Natural killer cell treated with Interleukin-12 subunit alpha and Interleukin-12 subunit beta and Interleukin-15 and Interleukin-18, amount 100 ng/mL, for 72 hours (primary cell): Measurements from ENCODE around the gene EPB41L4A. TPM values are rescaled to one million over a fixed set of nuclear protein-coding genes. Genes with fewer than 3 reads are reported as not detected.
"Not testable (repeated sequence)": the region's sequence is repeated elsewhere in the genome, so short reads cannot be mapped to it uniquely, and the experiment has no call there.

Experiments used
- ATAC-seq, 2 donors: fragments of 150-1000 bp; cut with Tn5 transposase in 1 of 2; sonication (Bioruptor Pico), chemical (Tn5 transposase) in 1 of 2; 2 replicates each; pipeline ENCODE4 v1.10.0; 2021
- DNase-seq: peaks from one replicate; pipeline ENCODE4 v3.0.0; 2022; ENCODE audit warnings: low spot score
- H3K27ac Mint-ChIP-seq, 2 donors: 1 replicate in 1 of 2; 2 replicates in 1 of 2; pipeline ENCODE4 v1.8.0; 2022; ENCODE audit warnings: mixed read lengths in 2 of 2, mild to moderate bottlenecking in 1 of 2, moderate library complexity in 1 of 2
- H3K27me3 Mint-ChIP-seq, 2 donors: 1 replicate in 1 of 2; 2 replicates in 1 of 2; pipeline ENCODE4 v1.8.0; 2022; ENCODE audit warnings: mixed read lengths in 2 of 2
- H3K36me3 Mint-ChIP-seq: one replicate; pipeline ENCODE4 v1.8.0; 2022; ENCODE audit warnings: mixed read lengths
- H3K4me1 Mint-ChIP-seq, 2 donors: 1 replicate in 1 of 2; 2 replicates in 1 of 2; pipeline ENCODE4 v1.8.0; 2022; ENCODE audit warnings: low read depth in 2 of 2, mixed read lengths in 2 of 2, mild to moderate bottlenecking in 1 of 2
- H3K4me3 Mint-ChIP-seq: one replicate; pipeline ENCODE4 v1.8.0; 2022; ENCODE audit warnings: mixed read lengths
- H3K9me3 Mint-ChIP-seq: 2 replicates; pipeline ENCODE4 v1.8.0; 2022; ENCODE audit warnings: mixed read lengths
- total RNA-seq, 2 donors: library from RNA; stranded (reverse); gene quantifications; one replicate each; pipeline ENCODE4 v1.2.3, GENCODE V29; 2022

The EPB41L4A gene
- total RNA-seq, 2 donors from 2014 or later: 11.7 to 12.7 TPM

DNA sequence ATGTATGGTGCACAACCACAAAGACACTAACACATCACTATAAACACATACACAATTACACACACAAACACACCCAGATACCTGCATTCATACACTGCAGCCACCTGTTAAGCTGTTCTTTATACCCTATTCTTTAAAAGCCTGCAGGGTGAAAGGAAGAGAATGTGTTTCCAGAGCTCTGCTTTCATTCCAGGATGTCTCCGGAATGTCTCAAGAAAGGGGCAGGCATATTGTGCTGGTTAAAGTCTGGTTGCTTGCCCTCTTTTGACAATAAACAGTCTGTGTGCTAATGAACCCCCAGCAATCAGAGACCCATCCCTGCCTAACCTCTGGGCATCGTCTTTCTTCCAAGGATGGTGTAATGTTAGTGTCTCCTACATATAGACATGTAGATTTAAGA is 181.6 kb downstream of the EPB41L4A start:
- Mint-ChIP-seq H3K4me1 (no peaks in the 10 kb centered on the region), H3K36me3 (no peaks in the 10 kb centered on the region), H3K4me3 (no peak overlapping the region), H3K9me3 (no peaks in the 10 kb centered on the region), H3K27me3 (peaks cover 0 to 6% of the 10 kb centered on the region in 2 donors), H3K27ac (no peak overlapping the region)
- DNase-seq: no peak
- no peak for ATAC-seq

DNA sequence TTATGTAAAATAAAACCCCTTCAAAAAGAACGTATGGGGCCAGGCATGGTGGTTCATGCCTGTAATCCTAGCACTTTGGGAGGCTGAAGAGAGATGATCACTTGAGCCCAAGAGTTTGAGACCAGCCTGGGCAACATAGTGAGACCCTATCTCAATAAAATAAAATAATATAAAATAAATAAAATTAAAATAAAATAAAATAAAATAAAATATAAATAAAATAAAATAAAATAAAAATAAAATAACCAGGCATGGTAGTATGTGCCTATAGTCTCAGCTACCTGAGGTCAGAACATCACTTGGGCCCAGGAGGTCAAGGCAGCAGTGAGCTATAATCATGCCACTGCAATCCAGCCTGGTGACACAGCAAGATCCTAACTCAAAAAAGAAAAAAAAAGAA is 185.1 kb downstream of the EPB41L4A start:
- no peak for ATAC-seq
- H3K27me3 Mint-ChIP-seq: peaks cover 0 to 3% of the 10 kb centered on the region in 2 donors
- H3K9me3 Mint-ChIP-seq: no peaks in the 10 kb centered on the region
- DNase-seq: no peak
- H3K4me1 Mint-ChIP-seq: no peaks in the 10 kb centered on the region
- no peak overlapping the region for H3K27ac Mint-ChIP-seq
- H3K4me3 Mint-ChIP-seq: no peak overlapping the region
- H3K36me3 Mint-ChIP-seq: no peaks in the 10 kb centered on the region

DNA sequence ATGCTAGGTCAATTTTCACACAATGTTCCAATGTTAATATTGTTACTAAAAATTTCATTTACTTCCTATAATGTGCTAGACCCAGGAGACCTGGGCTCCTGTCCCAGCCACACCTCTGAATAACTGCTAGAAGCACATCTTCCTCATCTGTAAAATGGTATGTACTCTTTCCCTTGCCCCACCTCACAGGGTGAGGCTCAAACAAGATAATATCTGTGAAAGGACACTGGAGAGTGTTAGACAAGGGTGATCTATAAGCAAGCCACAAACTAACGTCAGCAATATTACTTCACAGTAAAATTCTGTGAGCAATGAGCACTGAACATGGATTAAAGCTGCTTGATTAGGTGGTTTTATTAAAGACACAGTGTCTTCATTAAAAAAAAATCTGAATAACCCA is 186.4 kb downstream of the EPB41L4A start:
- no peaks in the 10 kb centered on the region for H3K36me3 Mint-ChIP-seq
- H3K9me3 Mint-ChIP-seq: no peaks in the 10 kb centered on the region
- H3K27ac Mint-ChIP-seq: no peak overlapping the region
- peaks cover 0 to 3% of the 10 kb centered on the region in 2 donors for H3K27me3 Mint-ChIP-seq
- no peak for ATAC-seq
- no peak overlapping the region for H3K4me3 Mint-ChIP-seq
- no peak for DNase-seq
- no peaks in the 10 kb centered on the region for H3K4me1 Mint-ChIP-seq

DNA sequence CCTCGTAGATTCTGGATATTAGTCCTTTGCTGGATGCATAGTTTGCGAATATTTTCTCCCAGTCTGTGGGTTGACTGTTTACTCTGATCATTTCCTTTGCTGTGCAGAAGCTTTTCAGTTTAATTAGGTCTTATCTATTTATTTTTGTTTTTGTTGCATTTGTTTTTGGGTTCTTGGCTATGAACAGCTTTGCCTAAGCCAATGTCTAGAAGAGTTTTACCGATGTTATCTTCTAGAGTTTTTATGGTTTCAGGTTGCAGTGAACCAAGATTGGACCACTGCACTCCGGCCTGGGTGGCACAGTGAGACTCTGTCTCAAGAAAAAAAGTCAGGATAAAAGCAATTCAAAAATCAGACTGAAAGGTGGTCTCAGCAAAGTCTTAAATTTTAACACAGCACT is 188.5 kb downstream of the EPB41L4A start:
- H3K36me3 Mint-ChIP-seq: no peaks in the 10 kb centered on the region
- no peak overlapping the region for H3K4me3 Mint-ChIP-seq
- no peaks in the 10 kb centered on the region for H3K4me1 Mint-ChIP-seq
- DNase-seq (no peak), ATAC-seq (no peak)
- no peaks in the 10 kb centered on the region for H3K27me3 Mint-ChIP-seq
- H3K9me3 Mint-ChIP-seq: no peaks in the 10 kb centered on the region
- H3K27ac Mint-ChIP-seq: no peak overlapping the region

DNA sequence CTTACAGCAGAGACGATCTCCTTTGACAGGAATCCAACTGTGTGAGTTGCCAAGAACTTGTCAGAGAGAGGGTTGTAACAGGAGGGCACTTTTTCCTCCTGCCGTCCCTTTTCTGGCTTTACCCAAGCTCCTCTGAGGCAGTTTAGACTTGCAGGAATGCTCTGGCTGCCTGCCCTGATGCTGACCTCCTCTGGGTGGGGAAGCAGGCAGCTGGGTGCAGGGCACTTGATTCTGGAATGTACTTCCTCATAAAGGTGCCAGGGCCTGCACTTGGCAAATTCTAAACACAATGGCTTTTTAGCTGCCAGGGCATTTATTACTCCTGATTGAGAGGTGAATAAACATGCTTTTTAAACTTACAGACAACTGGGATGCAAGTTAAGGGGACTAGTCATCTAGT is 190.4 kb downstream of the EPB41L4A start:
- ATAC-seq: no peak
- Mint-ChIP-seq H3K27me3 (no peaks in the 10 kb centered on the region), H3K27ac (no peak overlapping the region), H3K4me3 (no peak overlapping the region), H3K9me3 (no peaks in the 10 kb centered on the region), H3K36me3 (no peaks in the 10 kb centered on the region), H3K4me1 (no peaks in the 10 kb centered on the region)
- no peak for DNase-seq

DNA sequence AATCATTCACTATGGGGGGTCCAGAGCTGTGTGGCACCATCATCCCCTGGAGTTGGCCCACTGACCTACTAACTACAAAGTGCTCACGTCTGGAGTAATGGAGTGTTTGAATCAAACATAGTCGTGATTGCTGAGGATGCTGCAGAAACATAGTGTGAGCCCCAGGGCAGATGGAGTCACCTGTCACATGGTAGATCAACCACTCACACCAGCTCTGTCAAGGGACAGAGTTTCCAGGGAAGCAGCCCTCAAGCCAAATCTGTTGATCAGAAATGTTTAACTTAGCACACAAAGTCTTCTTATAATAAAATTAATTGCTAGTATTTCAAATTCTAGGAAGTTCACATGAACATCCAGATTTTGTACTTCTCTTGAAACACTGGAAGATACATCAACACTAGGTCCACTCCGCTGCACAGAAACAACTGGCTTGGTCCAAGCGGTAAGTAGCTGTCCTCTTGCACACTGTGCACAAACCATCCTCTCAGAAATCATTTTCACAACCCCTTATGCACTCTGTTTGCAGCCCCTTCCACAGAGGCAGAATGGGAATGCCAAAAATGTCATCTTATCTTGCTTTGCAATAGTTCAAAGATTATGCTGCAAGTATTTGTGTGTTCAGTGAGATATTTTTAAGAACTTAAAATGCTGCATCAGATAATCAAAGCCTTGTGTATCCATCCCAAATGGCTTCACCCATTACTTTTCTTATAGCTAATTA is 191.0 kb downstream of the EPB41L4A start:
- Mint-ChIP-seq H3K36me3 (no peaks in the 10 kb centered on the region), H3K27me3 (no peaks in the 10 kb centered on the region)

DNA sequence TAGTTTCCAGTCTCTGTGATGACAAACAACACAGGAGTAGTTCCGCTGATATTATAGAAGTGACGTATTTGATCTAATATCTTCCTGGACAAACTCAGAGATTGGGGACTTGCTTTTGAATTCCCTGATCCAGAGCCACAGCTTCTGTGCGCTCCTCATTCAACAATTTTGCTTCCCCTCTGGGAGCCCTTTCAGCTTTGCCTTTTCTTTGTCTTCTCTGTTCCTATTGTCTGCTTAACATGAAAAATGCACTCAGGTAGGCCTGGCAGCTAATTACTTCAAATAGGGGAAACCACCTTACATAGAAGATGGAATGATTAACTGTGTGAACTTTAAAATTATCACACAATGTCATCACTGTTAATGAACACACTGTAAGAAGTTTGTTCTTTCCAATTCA is 192.9 kb downstream of the EPB41L4A start:
- no peak for DNase-seq
- no peak for ATAC-seq
- Mint-ChIP-seq H3K9me3 (no peaks in the 10 kb centered on the region), H3K4me1 (no peaks in the 10 kb centered on the region), H3K36me3 (no peaks in the 10 kb centered on the region), H3K27ac (no peak overlapping the region), H3K4me3 (no peak overlapping the region), H3K27me3 (no peaks in the 10 kb centered on the region)

More for the DNA sequence above, 191.0 kb downstream of the EPB41L4A start:
- H3K27ac Mint-ChIP-seq: no peak overlapping the region
- DNase-seq (no peak), ATAC-seq (no peak)
- no peaks in the 10 kb centered on the region for H3K4me1 Mint-ChIP-seq
- no peaks in the 10 kb centered on the region for H3K9me3 Mint-ChIP-seq
- no peak overlapping the region for H3K4me3 Mint-ChIP-seq

DNA sequence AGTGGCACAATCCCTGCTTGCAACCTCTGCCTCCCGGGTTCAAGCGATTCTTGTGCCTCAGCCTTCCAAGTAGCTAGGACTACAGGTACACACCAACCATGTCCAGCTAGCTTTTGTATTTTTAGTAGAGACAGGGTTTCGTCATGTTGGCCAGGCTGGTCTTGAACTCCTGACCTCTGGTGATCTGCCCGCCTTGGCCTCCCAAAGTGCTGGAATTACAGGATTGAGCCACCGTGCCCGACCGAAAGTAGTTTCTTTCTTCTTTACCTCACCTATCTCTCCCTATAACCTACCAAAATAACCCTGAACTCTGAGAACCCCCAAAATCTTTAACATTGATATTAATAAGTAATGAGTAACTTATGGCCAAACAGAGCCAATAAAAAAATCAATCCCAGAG is 196.1 kb downstream of the EPB41L4A start:
- not testable (repeated sequence) for H3K9me3 Mint-ChIP-seq, H3K36me3 Mint-ChIP-seq, H3K4me1 Mint-ChIP-seq, DNase-seq, H3K27ac Mint-ChIP-seq, H3K27me3 Mint-ChIP-seq, ATAC-seq, H3K4me3 Mint-ChIP-seq

DNA sequence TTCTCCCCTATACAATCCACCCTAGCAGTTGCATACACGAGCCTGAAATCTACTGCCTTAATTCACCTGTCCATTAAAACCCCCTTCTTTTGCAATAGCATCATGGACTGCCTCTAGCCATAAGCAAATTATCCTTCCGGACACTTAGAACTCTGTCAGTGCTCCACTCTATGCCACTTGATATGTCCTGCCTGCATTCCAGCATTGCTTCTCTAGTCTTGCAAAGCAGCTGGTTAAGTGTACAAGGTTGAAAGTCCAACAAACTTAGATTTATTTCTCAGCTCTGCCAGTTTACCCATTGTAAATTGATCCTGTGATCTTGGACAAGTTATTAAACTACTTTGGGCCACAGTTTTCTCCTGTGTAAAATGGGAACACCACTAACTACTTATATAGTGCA is 197.9 kb downstream of the EPB41L4A start:
- no peak overlapping the region for H3K4me3 Mint-ChIP-seq
- no peaks in the 10 kb centered on the region for H3K4me1 Mint-ChIP-seq
- ATAC-seq: no peak
- peaks cover 0 to 2% of the 10 kb centered on the region in 2 donors for H3K27me3 Mint-ChIP-seq
- no peak overlapping the region for H3K27ac Mint-ChIP-seq
- no peaks in the 10 kb centered on the region for H3K9me3 Mint-ChIP-seq
- DNase-seq: no peak
- H3K36me3 Mint-ChIP-seq: no peaks in the 10 kb centered on the region

DNA sequence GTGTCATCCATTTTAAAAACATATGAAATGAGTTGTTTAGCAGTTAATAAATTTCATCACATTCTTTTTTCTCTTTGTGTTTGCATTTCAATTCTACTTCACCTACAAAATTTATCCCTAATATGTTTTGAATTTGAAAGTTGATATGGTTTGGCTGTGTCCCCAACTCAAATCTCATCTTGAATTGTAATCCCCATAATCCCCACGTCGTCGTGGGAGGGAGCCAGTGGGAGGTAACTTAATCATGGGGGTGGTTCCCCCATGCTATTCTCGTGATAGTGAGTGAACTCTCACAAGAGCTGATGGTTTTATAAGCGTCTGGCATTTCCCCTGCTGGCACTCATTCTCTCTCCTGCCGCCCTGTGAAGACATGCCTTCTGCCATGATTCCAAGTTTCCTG is 200.1 kb downstream of the EPB41L4A start:
- no peak overlapping the region for H3K4me3 Mint-ChIP-seq
- DNase-seq (no peak), ATAC-seq (no peak)
- no peaks in the 10 kb centered on the region for H3K36me3 Mint-ChIP-seq
- peaks cover 0 to 2% of the 10 kb centered on the region in 2 donors for H3K27me3 Mint-ChIP-seq
- no peaks in the 10 kb centered on the region for H3K9me3 Mint-ChIP-seq
- H3K27ac Mint-ChIP-seq: no peak overlapping the region
- H3K4me1 Mint-ChIP-seq: no peaks in the 10 kb centered on the region

DNA sequence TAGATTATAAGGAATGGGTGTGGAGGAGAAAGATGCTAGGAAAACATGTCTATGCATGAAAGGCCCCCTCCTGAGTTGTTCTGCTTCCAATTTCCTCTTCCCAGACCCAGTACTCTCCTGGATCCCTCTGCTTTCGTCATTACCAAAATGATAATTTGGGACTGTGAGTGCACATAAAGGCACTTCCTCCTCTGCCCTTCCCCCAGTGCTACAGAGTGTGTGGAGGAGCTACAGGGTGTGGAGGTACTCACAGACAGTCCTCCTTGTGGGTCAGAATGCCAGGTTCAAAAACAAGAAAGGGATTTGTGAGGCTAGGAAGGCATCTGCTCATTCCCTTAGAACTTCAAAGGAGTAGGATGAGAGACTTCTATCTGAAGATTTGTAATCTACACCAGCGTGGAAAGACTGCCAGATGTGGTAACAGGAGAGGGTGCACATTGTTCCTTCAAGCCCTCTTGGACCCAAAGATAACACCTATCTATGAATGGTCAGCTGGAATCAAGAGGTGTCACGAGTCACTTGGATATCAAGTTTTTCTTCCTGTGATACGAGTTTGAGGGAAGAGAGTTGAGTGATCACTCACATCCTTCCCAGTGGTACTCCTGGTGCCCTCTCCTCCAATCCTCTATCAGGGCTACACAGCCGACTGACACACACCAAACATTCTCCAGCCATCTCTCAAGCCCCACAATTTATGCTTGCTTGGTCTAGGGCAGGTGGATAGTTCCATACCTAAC is 201.1 kb downstream of the EPB41L4A start:
- Mint-ChIP-seq H3K9me3 (no peaks in the 10 kb centered on the region), H3K4me1 (no peaks in the 10 kb centered on the region), H3K4me3 (no peak overlapping the region), H3K27me3 (peaks cover 0 to 2% of the 10 kb centered on the region in 2 donors), H3K36me3 (no peaks in the 10 kb centered on the region), H3K27ac (no peak overlapping the region)
- peak in 1 of 2 donors; percentile 45 for ATAC-seq
- DNase-seq: no peak

DNA sequence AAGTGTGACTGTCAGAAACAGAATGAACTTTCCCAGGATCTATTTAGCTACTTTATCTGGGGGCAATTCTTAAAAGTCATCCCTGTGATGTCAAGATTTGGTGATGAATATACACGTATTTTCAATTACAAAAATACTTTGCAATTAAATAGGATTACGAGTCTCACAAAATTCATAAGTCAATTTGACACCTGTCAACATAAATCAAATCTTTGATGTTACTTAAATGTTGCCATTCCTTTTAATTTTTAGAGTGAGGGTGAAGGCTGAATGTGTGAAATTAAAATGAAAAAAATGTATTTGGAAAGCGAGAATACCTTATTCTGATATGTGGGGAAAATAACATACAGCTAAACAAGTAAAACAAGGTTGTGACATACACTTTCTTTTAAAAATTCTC is 202.9 kb downstream of the EPB41L4A start:
- no peak overlapping the region for H3K27ac Mint-ChIP-seq
- no peak overlapping the region for H3K4me3 Mint-ChIP-seq
- no peak for DNase-seq
- peaks cover 0 to 2% of the 10 kb centered on the region in 2 donors for H3K27me3 Mint-ChIP-seq
- H3K36me3 Mint-ChIP-seq: no peaks in the 10 kb centered on the region
- no peaks in the 10 kb centered on the region for H3K9me3 Mint-ChIP-seq
- ATAC-seq: no peak
- no peaks in the 10 kb centered on the region for H3K4me1 Mint-ChIP-seq

DNA sequence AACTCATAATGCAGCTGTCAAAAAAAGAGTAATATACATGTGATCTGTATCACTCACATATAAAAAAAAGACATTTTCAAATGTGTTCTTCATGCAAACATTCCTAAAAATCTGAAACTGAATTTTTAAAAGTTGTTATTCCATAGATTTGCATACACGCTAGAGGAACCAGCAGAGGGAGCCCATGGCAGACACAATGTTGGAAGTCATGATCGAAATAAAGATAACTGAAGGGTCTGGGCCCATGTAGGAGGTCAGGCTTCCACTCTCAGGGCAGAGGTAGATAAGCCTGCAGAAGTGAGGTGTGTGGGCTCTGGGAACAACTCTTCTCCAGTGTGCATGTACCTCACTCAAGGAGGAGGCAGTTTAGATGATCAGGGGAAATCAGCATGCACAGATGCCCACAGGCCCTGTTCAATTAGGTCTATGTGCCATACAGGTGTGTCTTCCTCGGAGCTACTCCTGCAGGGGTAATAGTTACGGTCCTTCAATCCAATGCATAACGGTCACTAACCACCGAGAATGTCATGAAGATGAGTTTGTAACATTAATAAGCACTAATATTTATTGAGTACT is 208.6 kb downstream of the EPB41L4A start:
- no peak for ATAC-seq
- no peaks in the 10 kb centered on the region for H3K9me3 Mint-ChIP-seq

More for the DNA sequence above, 208.6 kb downstream of the EPB41L4A start:
- H3K27me3 Mint-ChIP-seq: peaks cover 9 to 17% of the 10 kb centered on the region in 2 donors
- DNase-seq: no peak
- no peak overlapping the region for H3K27ac Mint-ChIP-seq
- H3K4me3 Mint-ChIP-seq: no peak overlapping the region
- H3K36me3 Mint-ChIP-seq: peaks cover 6% of the 10 kb centered on the region
- H3K4me1 Mint-ChIP-seq: no peaks in the 10 kb centered on the region
